Peyer's patch (tissue), 4 donors: ENCODE results near the gene PPM1L.

Experiments used
- POLR2A ChIP-seq, 2 donors: fragments of 450-650 bp; IDR thresholded peaks; one replicate each; pipeline ENCODE4 v1.5.1; 2017; ENCODE audit warnings: antibody characterized with exemption in 2 of 2, mild to moderate bottlenecking in 2 of 2, moderate library complexity in 2 of 2
- TF ChIP-seq, protein P1 (sequence below), 6 experiments: fragments of 450-650 bp in 4 of 6; fragments of 200-600 bp in 2 of 6; sonication (generic) in 1 of 6; IDR thresholded peaks; one replicate each; pipeline ENCODE4 v1.5.1; 2017 to 2019; ENCODE audit warnings: antibody characterized with exemption in 6 of 6, mild to moderate bottlenecking in 3 of 6, moderate library complexity in 1 of 6

DNA sequence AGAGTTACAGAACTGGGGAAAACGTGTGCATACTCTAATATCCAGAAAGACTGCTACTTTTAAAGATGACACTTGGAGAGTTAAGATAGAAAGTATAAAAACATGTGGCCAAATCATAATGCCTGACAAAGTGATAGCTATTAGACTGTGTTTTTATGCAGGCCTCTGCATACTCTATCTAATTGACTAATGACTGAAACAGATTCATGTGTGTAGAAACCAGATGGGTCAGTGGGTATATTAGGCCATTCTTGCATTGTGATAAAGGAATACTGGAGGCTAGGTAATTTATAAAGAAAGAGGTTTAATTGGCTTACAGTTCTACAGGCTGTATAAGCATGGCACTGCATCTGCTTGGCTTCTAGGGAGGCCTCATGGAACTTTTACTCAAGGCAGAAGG, 71.5 kb downstream of the PPM1L start:
- TF ChIP-seq, protein P1, sequence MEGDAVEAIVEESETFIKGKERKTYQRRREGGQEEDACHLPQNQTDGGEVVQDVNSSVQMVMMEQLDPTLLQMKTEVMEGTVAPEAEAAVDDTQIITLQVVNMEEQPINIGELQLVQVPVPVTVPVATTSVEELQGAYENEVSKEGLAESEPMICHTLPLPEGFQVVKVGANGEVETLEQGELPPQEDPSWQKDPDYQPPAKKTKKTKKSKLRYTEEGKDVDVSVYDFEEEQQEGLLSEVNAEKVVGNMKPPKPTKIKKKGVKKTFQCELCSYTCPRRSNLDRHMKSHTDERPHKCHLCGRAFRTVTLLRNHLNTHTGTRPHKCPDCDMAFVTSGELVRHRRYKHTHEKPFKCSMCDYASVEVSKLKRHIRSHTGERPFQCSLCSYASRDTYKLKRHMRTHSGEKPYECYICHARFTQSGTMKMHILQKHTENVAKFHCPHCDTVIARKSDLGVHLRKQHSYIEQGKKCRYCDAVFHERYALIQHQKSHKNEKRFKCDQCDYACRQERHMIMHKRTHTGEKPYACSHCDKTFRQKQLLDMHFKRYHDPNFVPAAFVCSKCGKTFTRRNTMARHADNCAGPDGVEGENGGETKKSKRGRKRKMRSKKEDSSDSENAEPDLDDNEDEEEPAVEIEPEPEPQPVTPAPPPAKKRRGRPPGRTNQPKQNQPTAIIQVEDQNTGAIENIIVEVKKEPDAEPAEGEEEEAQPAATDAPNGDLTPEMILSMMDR (IDR thresholded peaks at IDR 0.05) = no peak
- TF ChIP-seq POLR2A (IDR thresholded peaks at IDR 0.05) = no peak
